Cardiac fibroblast (primary cell): ENCODE data around the gene RPP21.
A peak's percentile ranks its signal among the peaks of the same experiment; 100 is the strongest.

Experiments
- DNase-seq, 2 donors: peaks; one replicate each; pipeline versions ENCODE4 v3.0.0 to v3.0.0-alpha.2; 2010; ENCODE audit warnings: low read depth in 2 of 2
- H3K4me3 ChIP-seq, 2 donors: replicated peaks in 1 of 2; 1 replicate in 1 of 2; 2 replicates in 1 of 2; pipeline ENCODE4 v1.5.1; 2011; ENCODE audit warnings: low read depth in 2 of 2, low read length in 2 of 2, mild to moderate bottlenecking in 2 of 2, moderate library complexity in 1 of 2
- CTCF ChIP-seq: IDR thresholded peaks from one replicate; pipeline ENCODE4 v1.5.1; 2011; ENCODE audit warnings: low read depth, mild to moderate bottlenecking, low read length, inconsistent platforms

RPP21 gene

DNA sequence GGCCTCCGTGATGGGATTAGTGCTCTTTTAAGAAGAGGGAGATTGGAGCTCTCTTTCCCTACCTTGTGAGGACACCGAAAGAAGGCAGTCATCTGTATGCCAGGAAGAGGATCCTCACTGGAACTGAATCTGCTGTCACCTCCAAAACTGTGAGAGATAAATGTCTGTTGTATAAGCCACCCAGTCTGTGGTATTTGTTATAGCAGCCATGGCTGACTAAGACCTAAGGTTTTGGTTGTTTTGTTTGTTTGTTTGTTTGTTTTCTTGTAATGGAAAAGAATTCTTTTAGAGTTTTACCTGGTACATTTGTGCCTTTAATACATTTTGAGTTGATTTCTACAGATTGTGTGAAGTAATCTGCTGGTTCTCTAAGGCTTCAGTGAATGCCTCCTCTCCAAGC is 7.6 kb downstream of the RPP21 start:
- H3K4me3 ChIP-seq: no peak overlapping the region
- no peak for DNase-seq
- no peak for TF ChIP-seq CTCF

DNA sequence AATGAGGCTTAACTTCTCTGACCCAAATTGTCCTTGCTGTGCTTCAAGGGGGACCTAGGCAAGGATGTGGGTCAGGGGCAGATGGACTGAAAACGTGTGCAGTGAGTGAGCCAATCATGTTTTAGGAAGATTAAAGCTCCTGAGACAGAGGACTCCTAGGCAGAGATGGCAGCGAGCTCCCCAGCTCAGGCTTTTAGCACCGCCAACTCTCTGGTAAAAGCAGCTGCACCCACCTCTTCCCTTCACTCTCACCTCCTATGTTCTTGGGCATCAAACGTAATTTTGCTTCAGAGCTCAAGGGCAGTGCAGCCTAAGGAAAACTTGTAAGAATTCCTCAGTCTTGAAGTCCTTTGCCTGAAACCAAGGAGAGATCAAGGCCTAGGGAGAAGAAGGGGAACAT is 10.3 kb downstream of the RPP21 start:
- TF ChIP-seq CTCF: no peak
- DNase-seq: no peak
- H3K4me3 ChIP-seq: no peak overlapping the region

- no peak for TF ChIP-seq CTCF
- DNase-seq: no peak
- H3K4me3 ChIP-seq: no peak overlapping the region
These were observed 11.6 kb downstream of the RPP21 start for GRCh38 chr6:30356536-30356935.

GRCh38 chr6:30357678-30358540 is 13.0 kb downstream of the RPP21 start:
- peak; percentile 82 for TF ChIP-seq CTCF
- peak overlapping the region; percentile 42 to 45 for H3K4me3 ChIP-seq
- peak; percentile 85 to 86 for DNase-seq

DNA sequence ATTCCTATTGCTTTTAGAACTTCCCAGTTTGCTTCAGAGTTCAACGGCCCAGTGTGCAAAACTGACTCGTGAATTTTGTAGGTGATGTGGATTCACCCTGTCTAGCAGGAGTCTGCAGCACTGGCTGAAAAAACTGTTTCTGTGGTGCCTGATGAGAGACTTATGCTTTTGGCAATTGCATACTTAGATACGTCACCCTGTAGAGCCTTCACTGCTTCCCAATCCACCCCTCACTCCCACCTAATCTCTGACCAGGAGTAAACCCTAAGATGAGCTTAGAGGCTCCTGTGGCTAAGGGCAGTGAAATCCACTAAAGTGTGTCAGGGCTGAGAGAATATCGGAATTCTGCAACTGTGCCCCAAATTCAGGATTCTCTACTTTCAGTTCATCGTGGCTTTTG is 14.3 kb downstream of the RPP21 start:
- no peak overlapping the region for H3K4me3 ChIP-seq
- TF ChIP-seq CTCF: no peak
- no peak for DNase-seq

DNA sequence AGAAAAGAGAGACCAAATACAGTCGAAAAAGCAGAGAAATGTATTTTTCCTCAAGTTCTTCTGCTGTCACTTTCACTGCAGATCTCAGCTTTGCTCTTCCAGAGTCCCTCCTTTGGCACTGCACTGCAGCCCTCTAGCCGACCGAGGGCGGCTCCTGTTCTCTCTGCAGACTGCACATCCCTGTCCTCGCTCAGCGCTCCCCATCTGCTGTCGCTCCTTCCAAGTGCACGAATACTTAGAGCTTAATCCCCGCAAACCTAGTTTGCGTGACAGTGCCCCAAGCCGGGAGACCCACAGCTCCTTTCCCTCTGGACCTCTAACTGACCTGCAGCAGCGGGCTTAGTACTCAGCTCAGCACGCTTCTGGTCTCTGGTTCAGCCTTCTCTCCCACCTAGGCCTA is 15.2 kb downstream of the RPP21 start:
- H3K4me3 ChIP-seq: no peak overlapping the region
- no peak for DNase-seq
- TF ChIP-seq CTCF: no peak
